SK-N-MC (cell line): ENCODE data around the gene NOX5.

Experiments used
- DNase-seq: peaks from one replicate; pipeline ENCODE4 v3.0.0-alpha.2; 2011; ENCODE audit warnings: low read depth, low spot score
- H3K27ac ChIP-seq: fragments of 200-600 bp; sonication (generic); 2 replicates; pipeline ENCODE4 v1.5.1; 2016; ENCODE audit warnings: mixed run types
- H3K36me3 ChIP-seq: fragments of 200-600 bp; sonication (generic); 2 replicates; pipeline ENCODE4 v1.6.1; 2017; ENCODE audit warnings: antibody characterized with exemption, low read length, mixed read lengths; ENCODE audit not compliant: insufficient read depth
- H3K4me3 ChIP-seq: fragments of 200-600 bp; sonication (generic); 2 replicates; pipeline ENCODE4 v1.5.1; 2016
- H3K9ac ChIP-seq: fragments of 200-600 bp; sonication (generic); 2 replicates; pipeline ENCODE4 v1.8.0; 2017; ENCODE audit warnings: mixed run types, mixed read lengths; ENCODE audit not compliant: insufficient read length
- H3K9me3 ChIP-seq: fragments of 200-600 bp; sonication (generic); 2 replicates; pipeline ENCODE4 v1.6.1; 2017; ENCODE audit warnings: low read depth, mild to moderate bottlenecking, antibody characterized with exemption, low read length, moderate library complexity, mixed read lengths
- EZH2 ChIP-seq: fragments of 200-600 bp; sonication (generic); IDR thresholded peaks from one replicate; pipeline ENCODE4 v1.6.1; 2017; ENCODE audit warnings: antibody characterized with exemption
- FOXP2 ChIP-seq: optimal IDR thresholded peaks from 2 replicates; pipeline ENCODE3; 2011; ENCODE audit warnings: mild to moderate bottlenecking, moderate library complexity; ENCODE audit not compliant: insufficient read depth; ENCODE audit errors: extremely low read length, control extremely low read depth
- POLR2AphosphoS5 ChIP-seq: IDR thresholded peaks from 2 replicates; pipeline ENCODE4 v1.6.1; 2012; ENCODE audit warnings: mild to moderate bottlenecking, low read depth, low read length, borderline replicate concordance

The NOX5 gene

DNA sequence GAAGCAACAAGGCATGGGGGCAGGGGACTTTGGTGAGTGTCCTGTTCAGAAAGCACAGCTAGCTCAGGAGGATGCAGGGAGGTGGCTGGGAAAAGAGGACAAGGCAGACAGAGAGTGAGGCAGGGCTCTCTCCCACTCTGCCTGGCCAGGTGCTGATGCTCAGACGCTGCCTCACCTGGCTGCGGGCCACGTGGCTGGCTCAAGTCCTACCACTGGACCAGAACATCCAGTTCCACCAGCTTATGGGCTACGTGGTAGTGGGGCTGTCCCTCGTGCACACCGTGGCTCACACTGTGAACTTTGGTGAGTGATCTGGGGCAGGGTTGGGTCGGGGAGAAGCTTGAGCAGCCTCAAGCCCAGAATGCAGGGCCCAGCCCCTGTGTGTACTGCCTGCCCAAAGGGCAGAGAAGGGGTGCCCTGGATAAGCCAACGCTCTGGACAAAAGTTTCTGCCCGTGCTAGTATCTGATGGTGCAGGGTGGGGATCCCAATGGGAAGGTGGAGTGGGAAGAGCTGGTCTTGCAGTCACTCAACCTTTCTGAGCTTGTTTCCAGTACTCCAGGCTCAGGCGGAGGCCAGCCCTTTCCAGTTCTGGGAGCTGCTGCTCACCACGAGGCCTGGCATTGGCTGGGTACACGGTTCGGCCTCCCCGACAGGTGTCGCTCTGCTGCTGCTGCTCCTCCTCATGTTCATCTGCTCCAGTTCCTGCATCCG lies 20.9 kb downstream of the NOX5 start:
- no peaks in the 10 kb centered on the region for H3K9me3 ChIP-seq
- TF ChIP-seq FOXP2 (no peak), POLR2AphosphoS5 (no peak), EZH2 (no peak)
- H3K36me3 ChIP-seq = no peaks in the 10 kb centered on the region
- H3K9ac ChIP-seq = no peak overlapping the region
- DNase-seq = no peak
- H3K4me3 ChIP-seq = no peak overlapping the region
- H3K27ac ChIP-seq = no peak overlapping the region

DNA sequence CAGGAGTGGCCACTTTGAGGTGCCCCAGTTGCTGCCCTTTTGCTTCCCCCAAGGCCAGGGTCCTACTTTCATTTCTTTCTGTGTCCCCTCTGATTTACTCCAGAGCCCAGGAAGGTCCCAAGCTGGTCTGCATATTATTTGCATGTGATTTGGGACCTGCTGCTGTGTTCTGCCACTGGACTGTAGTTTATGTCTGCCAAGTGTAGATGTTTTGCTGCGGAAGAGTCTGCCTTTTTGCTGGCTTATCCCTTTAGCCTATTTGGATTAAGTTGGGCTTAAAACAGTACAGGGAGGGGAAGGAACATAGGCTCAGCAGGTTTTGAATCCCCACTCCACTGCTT lies 21.4 kb downstream of the NOX5 start:
- Histone ChIP-seq H3K36me3 (no peaks in the 10 kb centered on the region), H3K27ac (no peak overlapping the region), H3K4me3 (no peak overlapping the region), H3K9ac (no peak overlapping the region), H3K9me3 (no peaks in the 10 kb centered on the region)
- TF ChIP-seq POLR2AphosphoS5 (no peak), FOXP2 (no peak), EZH2 (no peak)
- no peak for DNase-seq

DNA sequence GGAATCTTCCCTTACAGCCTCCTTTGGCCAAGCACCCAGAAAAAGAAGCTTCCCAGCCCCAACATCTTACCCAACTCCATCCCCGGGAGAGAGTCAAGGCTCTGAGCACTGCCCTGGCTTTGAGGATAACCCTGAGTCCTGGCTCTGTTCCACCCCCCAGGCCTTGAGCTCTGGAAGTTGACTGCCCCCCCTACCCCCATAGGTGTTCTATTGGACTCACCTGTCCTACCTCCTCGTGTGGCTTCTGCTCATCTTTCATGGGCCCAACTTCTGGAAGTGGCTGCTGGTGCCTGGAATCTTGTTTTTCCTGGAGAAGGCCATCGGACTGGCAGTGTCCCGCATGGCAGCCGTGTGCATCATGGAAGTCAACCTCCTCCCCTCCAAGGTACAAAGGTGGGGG lies 22.3 kb downstream of the NOX5 start:
- Histone ChIP-seq H3K27ac (no peak overlapping the region), H3K9me3 (no peaks in the 10 kb centered on the region), H3K4me3 (no peak overlapping the region), H3K9ac (no peak overlapping the region), H3K36me3 (no peaks in the 10 kb centered on the region)
- TF ChIP-seq EZH2 (no peak), FOXP2 (no peak), POLR2AphosphoS5 (no peak)
- no peak for DNase-seq

DNA sequence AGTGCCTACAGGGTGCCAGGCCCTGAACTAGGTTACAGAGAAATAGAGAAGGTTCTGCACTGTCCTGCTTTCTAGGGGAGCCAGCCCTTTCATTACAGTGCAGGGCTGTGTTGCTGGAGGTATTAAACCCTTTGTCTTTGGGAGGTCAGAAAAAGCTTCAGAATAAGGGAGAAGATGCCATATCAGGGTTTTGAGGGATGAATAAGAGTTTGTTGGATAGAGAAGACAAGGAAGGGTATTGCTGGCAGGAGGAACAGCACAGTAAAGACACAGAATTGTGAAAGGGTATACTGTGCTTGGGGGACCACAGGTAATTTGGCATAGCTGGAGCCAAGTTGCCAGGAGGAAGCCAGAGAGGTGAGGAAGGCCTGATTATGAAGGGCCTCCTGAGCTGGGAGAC lies 23.0 kb downstream of the NOX5 start:
- Histone ChIP-seq H3K9me3 (no peaks in the 10 kb centered on the region), H3K9ac (no peak overlapping the region), H3K27ac (no peak overlapping the region), H3K36me3 (no peaks in the 10 kb centered on the region), H3K4me3 (no peak overlapping the region)
- DNase-seq = no peak
- no peak for TF ChIP-seq FOXP2
- no peak for TF ChIP-seq EZH2
- no peak for TF ChIP-seq POLR2AphosphoS5

DNA sequence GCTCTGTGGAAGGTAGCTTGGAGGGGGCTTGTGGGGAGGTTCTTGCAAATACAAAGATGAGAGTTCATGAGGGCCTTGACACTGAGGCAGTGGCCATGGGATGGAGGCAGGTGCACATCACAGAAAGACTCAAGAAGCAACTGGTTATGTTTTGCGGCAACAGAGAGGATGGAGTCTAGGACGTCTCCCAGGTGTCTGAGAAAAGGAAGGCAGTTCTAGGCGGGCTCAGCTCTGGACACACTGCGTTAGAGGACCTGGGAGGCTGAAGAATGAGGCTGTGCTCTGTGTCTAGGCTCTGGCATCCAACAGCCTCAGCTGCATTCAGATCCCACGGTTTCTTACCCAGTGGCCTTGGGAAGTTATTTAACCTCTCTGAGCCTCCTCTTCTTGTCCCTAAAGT lies 23.5 kb downstream of the NOX5 start:
- H3K9ac ChIP-seq = no peak overlapping the region
- TF ChIP-seq POLR2AphosphoS5 (no peak), FOXP2 (no peak), EZH2 (no peak)

DNA sequence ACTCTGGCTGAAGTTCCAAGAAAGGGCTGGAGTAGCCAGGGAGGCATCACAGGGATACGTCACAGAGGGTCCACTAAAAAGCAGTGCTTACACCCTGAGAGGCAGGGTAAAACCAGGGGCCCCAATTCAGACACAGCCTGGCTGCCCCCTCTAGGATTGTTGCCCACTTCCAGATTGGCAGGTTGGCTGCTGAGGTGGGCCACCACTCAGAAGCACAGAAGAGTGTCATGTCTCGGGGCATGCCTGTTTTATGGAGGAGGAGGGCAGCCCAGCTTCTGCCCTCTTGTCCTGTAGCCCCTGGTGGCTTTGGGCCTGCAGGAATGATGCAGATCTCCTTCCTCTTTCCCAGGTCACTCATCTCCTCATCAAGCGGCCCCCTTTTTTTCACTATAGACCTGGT lies 24.0 kb downstream of the NOX5 start:
- DNase-seq = no peak
- H3K9ac ChIP-seq = no peak overlapping the region
- no peaks in the 10 kb centered on the region for H3K9me3 ChIP-seq
- no peak overlapping the region for H3K27ac ChIP-seq
- no peaks in the 10 kb centered on the region for H3K36me3 ChIP-seq
- no peak overlapping the region for H3K4me3 ChIP-seq
- TF ChIP-seq FOXP2 = no peak
- no peak for TF ChIP-seq EZH2
- no peak for TF ChIP-seq POLR2AphosphoS5

More for the DNA sequence above, 23.5 kb downstream of the NOX5 start:
- no peaks in the 10 kb centered on the region for H3K36me3 ChIP-seq
- H3K4me3 ChIP-seq = no peak overlapping the region
- DNase-seq = no peak
- H3K9me3 ChIP-seq = no peaks in the 10 kb centered on the region
- H3K27ac ChIP-seq = no peak overlapping the region

DNA sequence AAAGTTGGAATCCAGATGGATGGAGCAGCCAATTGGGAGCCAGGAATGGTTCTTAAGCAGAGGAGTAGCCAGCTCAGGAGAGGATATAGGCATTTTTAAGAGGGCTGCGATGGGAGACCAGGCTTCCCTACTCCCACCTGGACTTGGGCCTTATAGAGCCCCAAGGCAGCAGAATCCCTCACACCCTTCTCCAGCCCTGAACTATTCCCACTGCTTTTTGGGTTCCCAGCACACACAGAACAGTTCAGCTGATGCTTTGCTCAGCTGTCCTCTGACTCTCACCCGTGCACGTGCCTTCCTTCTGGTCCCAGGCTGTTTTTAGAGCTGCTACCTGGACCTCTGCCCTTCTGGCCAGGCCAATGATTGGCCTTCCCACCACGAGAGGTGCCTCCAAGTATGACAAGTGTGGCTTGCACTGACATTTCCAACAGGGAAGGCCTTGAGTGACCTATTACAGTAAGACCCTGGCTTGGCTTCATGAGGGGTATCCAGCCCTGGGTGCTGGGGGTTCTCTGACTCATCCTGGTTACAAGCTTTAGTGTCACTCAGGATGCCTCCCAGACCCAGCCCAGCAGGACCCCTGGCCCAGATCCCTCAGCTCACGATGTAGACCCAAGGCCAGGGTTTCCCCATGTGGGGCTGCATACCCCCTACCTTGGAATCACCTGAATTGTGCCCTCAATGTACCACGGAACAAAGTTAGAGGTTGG lies 25.2 kb downstream of the NOX5 start:
- no peak overlapping the region for H3K9ac ChIP-seq
- no peak overlapping the region for H3K27ac ChIP-seq
- TF ChIP-seq FOXP2 (no peak), EZH2 (no peak), POLR2AphosphoS5 (no peak)
- no peaks in the 10 kb centered on the region for H3K36me3 ChIP-seq
- H3K4me3 ChIP-seq = no peak overlapping the region
- no peak for DNase-seq
- no peaks in the 10 kb centered on the region for H3K9me3 ChIP-seq

DNA sequence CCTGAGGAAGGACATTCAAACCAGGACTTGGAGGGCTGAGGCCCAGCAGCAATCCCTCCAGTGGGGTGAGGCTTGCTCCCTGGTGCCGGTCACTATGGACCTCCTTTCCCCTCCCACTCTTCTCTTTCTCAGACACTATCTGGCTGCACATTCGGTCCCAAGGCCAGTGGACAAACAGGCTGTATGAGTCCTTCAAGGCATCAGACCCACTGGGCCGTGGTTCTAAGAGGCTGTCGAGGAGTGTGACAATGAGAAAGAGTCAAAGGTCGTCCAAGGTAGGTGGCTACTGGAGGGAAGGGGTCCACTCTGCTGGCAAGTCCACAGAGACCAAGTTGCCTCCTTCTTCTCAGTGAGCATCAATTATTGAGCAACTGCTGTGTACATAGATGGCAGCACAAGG lies 28.0 kb downstream of the NOX5 start:
- no peak overlapping the region for H3K27ac ChIP-seq

More for the DNA sequence above, 28.0 kb downstream of the NOX5 start:
- TF ChIP-seq FOXP2 (no peak), POLR2AphosphoS5 (no peak), EZH2 (no peak)
- Histone ChIP-seq H3K9me3 (no peaks in the 10 kb centered on the region), H3K9ac (no peak overlapping the region), H3K4me3 (no peak overlapping the region), H3K36me3 (no peaks in the 10 kb centered on the region)
- DNase-seq = no peak
